GM12865 (cell line): ENCODE measurements around the gene RNU6-7.
A peak's percentile ranks its signal among the peaks of the same experiment; 100 is the strongest.

Source experiments
- DNase-seq: peaks from one replicate; pipeline ENCODE4 v3.0.0; 2010; ENCODE audit warnings: low read depth
- H3K4me3 ChIP-seq: 2 replicates; pipeline ENCODE4 v1.5.1; 2011; ENCODE audit warnings: mild to moderate bottlenecking, low read depth, low read length, control low read depth
- CTCF ChIP-seq: IDR thresholded peaks from 2 replicates; pipeline ENCODE4 v1.5.1; 2011; ENCODE audit warnings: low read length, control low read depth, low read depth, inconsistent platforms; ENCODE audit not compliant: insufficient read depth; ENCODE audit errors: missing control alignments

Gene RNU6-7

GRCh38 chr14:32201816-32202490 is at the start of gene RNU6-7:
Gene RNU6-7 (plus strand): TSS chr14:32202045.
- no peak for TF ChIP-seq CTCF
- peak within 1 kb of the TSS; percentile 69 for H3K4me3 ChIP-seq
- peak; percentile 53 for DNase-seq

GRCh38 chr14:32166029-32166428 is 35.8 kb upstream of the RNU6-7 start:
- H3K4me3 ChIP-seq, result no peak overlapping the region
- TF ChIP-seq CTCF, result no peak

GRCh38 chr14:32166924-32167323 is 34.9 kb upstream of the RNU6-7 start:
- no peak overlapping the region for H3K4me3 ChIP-seq
- no peak for DNase-seq
- no peak for TF ChIP-seq CTCF

More at GRCh38 chr14:32166029-32166428, 35.8 kb upstream of the RNU6-7 start:
- peak; percentile 17 for DNase-seq

- H3K4me3 ChIP-seq, result no peak overlapping the region
- no peak for TF ChIP-seq CTCF
- DNase-seq, result no peak
Measured at GRCh38 chr14:32167907-32168306, 33.9 kb upstream of the RNU6-7 start.

GRCh38 chr14:32169191-32169590 is 32.7 kb upstream of the RNU6-7 start:
- no peak for DNase-seq
- TF ChIP-seq CTCF, result no peak
- no peak overlapping the region for H3K4me3 ChIP-seq

- no peak for TF ChIP-seq CTCF
- no peak for DNase-seq
- no peak overlapping the region for H3K4me3 ChIP-seq
Measured at GRCh38 chr14:32171469-32171868, 30.4 kb upstream of the RNU6-7 start.
